BLaER1 treated with 17β-estradiol and CSF1 and Interleukin-3, amounts not matched to agents 10 nM and 100 nM (cell line): ENCODE measurements around the gene NRSN2.
"Not testable (repeated sequence)": the region's sequence is repeated elsewhere in the genome, so short reads cannot be mapped to it uniquely, and the experiment has no call there.

Experiments
- H3K27ac ChIP-seq, 11 experiments: shearing (Covaris generic); formaldehyde crosslinking; 2 replicates each; pipeline ENCODE4 v1.8.1; 2022
- H3K27me3 ChIP-seq, 11 experiments: shearing (Covaris generic); formaldehyde crosslinking; 2 replicates each; pipeline ENCODE4 v1.8.1; 2022
- H3K36me3 ChIP-seq, 11 experiments: shearing (Covaris generic); formaldehyde crosslinking; 2 replicates each; pipeline ENCODE4 v1.8.1; 2022
- H3K4me1 ChIP-seq, 10 experiments: shearing (Covaris generic); formaldehyde crosslinking; 2 replicates each; pipeline ENCODE4 v1.8.1; 2022
- H3K4me2 ChIP-seq, 11 experiments: shearing (Covaris generic); formaldehyde crosslinking; 2 replicates each; pipeline ENCODE4 v1.8.1; 2022
- H3K4me3 ChIP-seq, 10 experiments: shearing (Covaris generic); formaldehyde crosslinking; 2 replicates each; pipeline ENCODE4 v1.8.1; 2022
- H3K9ac ChIP-seq, 11 experiments: shearing (Covaris generic); formaldehyde crosslinking; 2 replicates each; pipeline ENCODE4 v1.8.1; 2022
- H3K9me3 ChIP-seq, 11 experiments: shearing (Covaris generic); formaldehyde crosslinking; replicated peaks in 1 of 11; 2 replicates each; pipeline ENCODE4 v1.8.1; 2022
- H4K20me1 ChIP-seq, 11 experiments: shearing (Covaris generic); formaldehyde crosslinking; 2 replicates each; pipeline ENCODE4 v1.8.1; 2022
- Cebpa-rat ChIP-seq, 11 experiments: shearing (Covaris generic); IDR thresholded peaks; 2 replicates each; pipeline ENCODE4 v1.8.1; 2022

The NRSN2 gene

GRCh38 chr20:327186-328026 is 19.5 kb upstream of the NRSN2 start:
- H3K4me3 ChIP-seq, result peak overlapping the region; percentile 69 to 95 (median 84)
- H3K9me3 ChIP-seq, result no peaks in the 10 kb centered on the region
- H3K4me2 ChIP-seq, result peak overlapping the region; percentile 84 to 99 (median 94)
- peaks cover 27 to 54% (median 47%) of the 10 kb centered on the region in 11 experiments; a peak in 21 of 22 replicates for H4K20me1 ChIP-seq
- no peak for TF ChIP-seq Cebpa-rat (IDR thresholded peaks at IDR 0.05)
- H3K4me1 ChIP-seq, result peaks cover 37 to 51% (median 39%) of the 10 kb centered on the region in 10 experiments
- peak overlapping the region; percentile 44 to 98 (median 90); a peak in 21 of 22 replicates for H3K27ac ChIP-seq
- no peaks in the 10 kb centered on the region for H3K27me3 ChIP-seq
- H3K9ac ChIP-seq, result peak overlapping the region; percentile 76 to 96 (median 89); a peak in 21 of 22 replicates
- peaks cover 0 to 16% (median 5%) of the 10 kb centered on the region in 11 experiments; a peak in 9 of 22 replicates for H3K36me3 ChIP-seq

- peak overlapping the region; percentile 84 to 99 (median 94) for H3K4me2 ChIP-seq
- no peak for TF ChIP-seq Cebpa-rat (IDR thresholded peaks at IDR 0.05)
- H3K9ac ChIP-seq, result peak overlapping the region; percentile 76 to 96 (median 89); a peak in 21 of 22 replicates
Observed at GRCh38 chr20:328027-328974, 18.6 kb upstream of the NRSN2 start.

GRCh38 chr20:328975-329695 is 17.8 kb upstream of the NRSN2 start:
- peak overlapping the region; percentile 19 to 96 (median 44); a peak in 18 of 22 replicates for H3K9ac ChIP-seq
- peak overlapping the region in 7 of 10 experiments; percentile 26 to 92 (median 83); a peak in 10 of 20 replicates for H3K4me3 ChIP-seq
- no peak for TF ChIP-seq Cebpa-rat (IDR thresholded peaks at IDR 0.05)

More at GRCh38 chr20:328027-328974, 18.6 kb upstream of the NRSN2 start:
- H3K4me3 ChIP-seq, result peak overlapping the region; percentile 69 to 95 (median 84)
- peak overlapping the region in 9 of 11 experiments; percentile 18 to 98 (median 94); a peak in 14 of 22 replicates for H3K27ac ChIP-seq
- peaks cover 27 to 56% (median 47%) of the 10 kb centered on the region in 11 experiments; a peak in 21 of 22 replicates for H4K20me1 ChIP-seq
- no peaks in the 10 kb centered on the region for H3K27me3 ChIP-seq
- H3K9me3 ChIP-seq, result no peaks in the 10 kb centered on the region
- peaks cover 34 to 51% (median 38%) of the 10 kb centered on the region in 10 experiments for H3K4me1 ChIP-seq
- peaks cover 0 to 16% (median 5%) of the 10 kb centered on the region in 11 experiments; a peak in 9 of 22 replicates for H3K36me3 ChIP-seq

GRCh38 chr20:329851-330232 is 17.1 kb upstream of the NRSN2 start:
- peaks cover 28 to 45% (median 31%) of the 10 kb centered on the region in 10 experiments for H3K4me1 ChIP-seq
- no peaks in the 10 kb centered on the region for H3K9me3 ChIP-seq
- peak overlapping the region in 10 of 11 experiments; percentile 4 to 96 (median 43); a peak in 17 of 22 replicates for H3K9ac ChIP-seq
- H3K36me3 ChIP-seq, result peaks cover 0 to 27% (median 8%) of the 10 kb centered on the region in 11 experiments; a peak in 10 of 22 replicates
- peak overlapping the region; percentile 74 to 99 (median 94) for H3K4me2 ChIP-seq
- peak overlapping the region in 9 of 11 experiments; percentile 1 to 52 (median 12); a peak in 10 of 22 replicates for H3K27ac ChIP-seq
- peak overlapping the region in 4 of 10 experiments; percentile 5 to 83 (median 25); a peak in 4 of 20 replicates for H3K4me3 ChIP-seq
- no peaks in the 10 kb centered on the region for H3K27me3 ChIP-seq
- no peak for TF ChIP-seq Cebpa-rat (IDR thresholded peaks at IDR 0.05)
- peaks cover 27 to 56% (median 47%) of the 10 kb centered on the region in 11 experiments; a peak in 21 of 22 replicates for H4K20me1 ChIP-seq

More at GRCh38 chr20:328975-329695, 17.8 kb upstream of the NRSN2 start:
- peak overlapping the region in 9 of 11 experiments; percentile 10 to 52 (median 18); a peak in 14 of 22 replicates for H3K27ac ChIP-seq
- no peaks in the 10 kb centered on the region for H3K27me3 ChIP-seq
- peaks cover 28 to 45% (median 31%) of the 10 kb centered on the region in 10 experiments for H3K4me1 ChIP-seq
- peak overlapping the region; percentile 74 to 99 (median 94) for H3K4me2 ChIP-seq
- no peaks in the 10 kb centered on the region for H3K9me3 ChIP-seq
- peaks cover 27 to 56% (median 47%) of the 10 kb centered on the region in 11 experiments; a peak in 21 of 22 replicates for H4K20me1 ChIP-seq
- H3K36me3 ChIP-seq, result peaks cover 0 to 23% (median 5%) of the 10 kb centered on the region in 11 experiments; a peak in 10 of 22 replicates

GRCh38 chr20:330233-331149 is 16.4 kb upstream of the NRSN2 start:
- peak overlapping the region; percentile 74 to 99 (median 94) for H3K4me2 ChIP-seq
- H3K4me3 ChIP-seq, result peak overlapping the region in 2 of 10 experiments; percentile 5 to 24; a peak in 3 of 20 replicates
- H4K20me1 ChIP-seq, result peaks cover 27 to 56% (median 47%) of the 10 kb centered on the region in 11 experiments; a peak in 21 of 22 replicates
- H3K36me3 ChIP-seq, result peaks cover 0 to 27% (median 8%) of the 10 kb centered on the region in 11 experiments; a peak in 10 of 22 replicates
- peak overlapping the region in 8 of 11 experiments; percentile 4 to 96 (median 49); a peak in 14 of 22 replicates for H3K9ac ChIP-seq
- no peak for TF ChIP-seq Cebpa-rat (IDR thresholded peaks at IDR 0.05)
- H3K4me1 ChIP-seq, result peaks cover 28 to 45% (median 31%) of the 10 kb centered on the region in 10 experiments
- no peaks in the 10 kb centered on the region for H3K9me3 ChIP-seq
- H3K27me3 ChIP-seq, result no peaks in the 10 kb centered on the region
- peak overlapping the region in 6 of 11 experiments; percentile 1 to 52 (median 29); a peak in 9 of 22 replicates for H3K27ac ChIP-seq

- no peaks in the 10 kb centered on the region for H3K27me3 ChIP-seq
- peaks cover 0 to 18% (median 8%) of the 10 kb centered on the region in 11 experiments; a peak in 8 of 22 replicates for H3K36me3 ChIP-seq
- no peak overlapping the region for H3K27ac ChIP-seq
- TF ChIP-seq Cebpa-rat (IDR thresholded peaks at IDR 0.05), result no peak
- no peak overlapping the region for H3K4me3 ChIP-seq
- H3K9me3 ChIP-seq, result no peaks in the 10 kb centered on the region
- peaks cover 9 to 54% (median 16%) of the 10 kb centered on the region in 10 experiments for H3K4me1 ChIP-seq
- no peak overlapping the region for H3K4me2 ChIP-seq
- peaks cover 14 to 31% (median 22%) of the 10 kb centered on the region in 11 experiments; a peak in 21 of 22 replicates for H4K20me1 ChIP-seq
- H3K9ac ChIP-seq, result no peak overlapping the region
Observed at GRCh38 chr20:334578-334977, 12.3 kb upstream of the NRSN2 start.

GRCh38 chr20:336040-336439 is 10.9 kb upstream of the NRSN2 start:
- not testable (repeated sequence) for H3K27me3 ChIP-seq, H3K9ac ChIP-seq, H3K9me3 ChIP-seq, H3K4me3 ChIP-seq, H3K27ac ChIP-seq
- H3K36me3 ChIP-seq, result peaks cover 0 to 14% (median 2%) of the 10 kb centered on the region in 11 experiments; a peak in 3 of 22 replicates
- H4K20me1 ChIP-seq, result peaks cover 1 to 17% (median 8%) of the 10 kb centered on the region in 11 experiments; a peak in 17 of 22 replicates
- peak overlapping the region in 3 of 11 experiments; percentile 58 to 65 (median 62); a peak in 4 of 22 replicates for H3K4me2 ChIP-seq
- peaks cover 0 to 45% (median 8%) of the 10 kb centered on the region in 10 experiments; a peak in 11 of 20 replicates for H3K4me1 ChIP-seq
